Loucy (cell line): ENCODE data around the gene CCDC184.

Experiments used
- H2AFZ ChIP-seq: fragments of 200-600 bp; sonication (generic); 2 replicates; pipeline ENCODE4 v1.6.0; 2016; ENCODE audit warnings: antibody characterized with exemption, mild to moderate bottlenecking, low read length, moderate library complexity
- H3F3A ChIP-seq: fragments of 200-600 bp; 2 replicates; pipeline ENCODE4 v1.6.0; 2016; ENCODE audit warnings: antibody characterized with exemption, low read depth, mild to moderate bottlenecking
- H3K27me3 ChIP-seq: fragments of 200-600 bp; sonication (generic); 2 replicates; pipeline ENCODE4 v1.6.1; 2014; ENCODE audit warnings: low read length, mild to moderate bottlenecking; ENCODE audit not compliant: insufficient read depth, poor library complexity, severe bottlenecking
- H3K36me3 ChIP-seq: fragments of 200-600 bp; sonication (generic); 2 replicates; pipeline ENCODE4 v1.6.1; 2016; ENCODE audit warnings: low read length; ENCODE audit not compliant: insufficient read depth
- H3K4me1 ChIP-seq: fragments of 200-600 bp; sonication (generic); 2 replicates; pipeline ENCODE4 v1.5.1; 2014; ENCODE audit warnings: low read length, mild to moderate bottlenecking; ENCODE audit not compliant: insufficient read depth, poor library complexity, severe bottlenecking
- H3K4me2 ChIP-seq: fragments of 200-600 bp; sonication (generic); 2 replicates; pipeline ENCODE4 v1.6.0; 2014; ENCODE audit warnings: antibody characterized with exemption, low read length, low read depth, mild to moderate bottlenecking; ENCODE audit not compliant: poor library complexity, severe bottlenecking
- H3K4me3 ChIP-seq: fragments of 200-600 bp; sonication (generic); 2 replicates; pipeline ENCODE4 v1.5.1; 2014; ENCODE audit warnings: low read length, mild to moderate bottlenecking, mixed read lengths; ENCODE audit not compliant: poor library complexity, severe bottlenecking
- H3K79me2 ChIP-seq: fragments of 200-600 bp; sonication (generic); 2 replicates; pipeline ENCODE4 v1.6.1; 2014; ENCODE audit warnings: low read length; ENCODE audit not compliant: insufficient read depth
- H3K9ac ChIP-seq: fragments of 200-600 bp; sonication (generic); 2 replicates; pipeline ENCODE4 v1.6.0; 2014; ENCODE audit warnings: mild to moderate bottlenecking, low read depth, low read length, moderate library complexity; ENCODE audit not compliant: poor library complexity, severe bottlenecking
- H3K9me2 ChIP-seq: fragments of 200-600 bp; sonication (generic); replicated peaks from 2 replicates; pipeline ENCODE4 v1.6.1; 2016; ENCODE audit warnings: low read depth, low read length, mixed read lengths
- H3K9me3 ChIP-seq: fragments of 200-600 bp; sonication (generic); 2 replicates; pipeline ENCODE4 v1.6.1; 2014; ENCODE audit warnings: mild to moderate bottlenecking, antibody characterized with exemption, low read length, low read depth; ENCODE audit not compliant: insufficient read depth
- H4K20me1 ChIP-seq: fragments of 200-600 bp; sonication (generic); 2 replicates; pipeline ENCODE4 v1.6.0; 2014; ENCODE audit warnings: antibody characterized with exemption, low read length, mild to moderate bottlenecking; ENCODE audit not compliant: insufficient read depth, poor library complexity, severe bottlenecking
- EZH2phosphoT487 ChIP-seq: fragments of 200-600 bp; IDR thresholded peaks from 2 replicates; pipeline ENCODE4 v1.6.1; 2018; ENCODE audit warnings: antibody characterized with exemption, mild to moderate bottlenecking, moderate library complexity, borderline replicate concordance
- TF ChIP-seq, protein P1 (sequence below): fragments of 200-600 bp; sonication (generic); conservative IDR thresholded peaks from 2 replicates; pipeline ENCODE4 v1.5.1; 2014; ENCODE audit warnings: mild to moderate bottlenecking, antibody characterized with exemption, low read length

The CCDC184 gene

DNA sequence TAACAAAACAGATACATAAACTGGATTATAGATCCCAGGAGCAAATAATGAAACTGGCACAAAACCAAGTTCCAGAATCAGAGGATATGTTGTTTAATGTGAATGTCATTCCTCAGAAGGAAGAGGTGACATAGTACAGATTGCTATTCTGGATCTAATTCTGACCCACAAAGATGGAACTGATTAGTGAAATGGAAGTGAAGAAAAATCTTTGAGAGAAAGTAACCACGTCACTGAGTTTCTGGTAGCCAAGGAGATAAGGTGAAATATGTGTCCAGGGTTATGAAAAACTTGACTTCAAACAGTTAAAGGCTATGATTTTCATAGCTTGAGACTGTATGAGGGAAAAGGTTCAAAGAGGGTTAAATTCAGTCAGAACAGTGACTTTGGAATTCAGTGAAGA is 11.4 kb downstream of the CCDC184 start:
- H3K4me2 ChIP-seq, result no peak overlapping the region

DNA sequence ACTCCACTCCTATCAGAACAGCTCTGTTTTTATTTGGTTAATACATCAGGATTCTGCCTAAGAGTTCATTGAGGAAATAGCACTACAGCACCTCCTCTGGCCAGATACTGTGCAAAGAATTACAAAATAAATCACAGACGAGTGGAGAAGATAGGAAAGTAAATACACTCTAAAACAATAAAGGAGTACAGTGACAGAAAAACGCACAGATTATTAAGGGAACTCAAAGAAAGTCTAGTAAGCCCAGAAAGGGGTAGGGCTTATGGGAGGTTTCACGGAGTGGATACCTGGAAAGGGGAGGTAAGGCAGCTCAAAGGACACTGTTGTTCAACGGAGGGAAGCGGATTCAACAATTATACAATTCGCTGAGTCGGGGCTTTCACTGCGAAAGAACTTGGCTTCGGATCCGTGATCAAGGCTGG is 14.1 kb downstream of the CCDC184 start:
- H3F3A ChIP-seq, result no peaks in the 10 kb centered on the region
- TF ChIP-seq, protein P1, sequence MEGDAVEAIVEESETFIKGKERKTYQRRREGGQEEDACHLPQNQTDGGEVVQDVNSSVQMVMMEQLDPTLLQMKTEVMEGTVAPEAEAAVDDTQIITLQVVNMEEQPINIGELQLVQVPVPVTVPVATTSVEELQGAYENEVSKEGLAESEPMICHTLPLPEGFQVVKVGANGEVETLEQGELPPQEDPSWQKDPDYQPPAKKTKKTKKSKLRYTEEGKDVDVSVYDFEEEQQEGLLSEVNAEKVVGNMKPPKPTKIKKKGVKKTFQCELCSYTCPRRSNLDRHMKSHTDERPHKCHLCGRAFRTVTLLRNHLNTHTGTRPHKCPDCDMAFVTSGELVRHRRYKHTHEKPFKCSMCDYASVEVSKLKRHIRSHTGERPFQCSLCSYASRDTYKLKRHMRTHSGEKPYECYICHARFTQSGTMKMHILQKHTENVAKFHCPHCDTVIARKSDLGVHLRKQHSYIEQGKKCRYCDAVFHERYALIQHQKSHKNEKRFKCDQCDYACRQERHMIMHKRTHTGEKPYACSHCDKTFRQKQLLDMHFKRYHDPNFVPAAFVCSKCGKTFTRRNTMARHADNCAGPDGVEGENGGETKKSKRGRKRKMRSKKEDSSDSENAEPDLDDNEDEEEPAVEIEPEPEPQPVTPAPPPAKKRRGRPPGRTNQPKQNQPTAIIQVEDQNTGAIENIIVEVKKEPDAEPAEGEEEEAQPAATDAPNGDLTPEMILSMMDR, result peak; percentile 76
- no peak for TF ChIP-seq EZH2phosphoT487
- peak overlapping the region; percentile 40 for H3K9ac ChIP-seq
- peak overlapping the region; percentile 92 for H3K4me3 ChIP-seq
- no peaks in the 10 kb centered on the region for H3K36me3 ChIP-seq
- peak overlapping the region; percentile 98 for H2AFZ ChIP-seq
- H3K79me2 ChIP-seq, result peaks cover 15% of the 10 kb centered on the region
- H3K9me2 ChIP-seq, result no peaks in the 10 kb centered on the region
- peak overlapping the region; percentile 95 for H3K4me2 ChIP-seq
- peaks cover 8% of the 10 kb centered on the region for H4K20me1 ChIP-seq
- H3K4me1 ChIP-seq, result peaks cover 41% of the 10 kb centered on the region
- H3K9me3 ChIP-seq, result no peaks in the 10 kb centered on the region
- no peaks in the 10 kb centered on the region for H3K27me3 ChIP-seq

More for the DNA sequence above, 11.4 kb downstream of the CCDC184 start:
- no peak for TF ChIP-seq EZH2phosphoT487
- TF ChIP-seq, protein P1, result no peak
- Histone ChIP-seq H3K9ac (no peak overlapping the region), H3K79me2 (peaks cover 15% of the 10 kb centered on the region), H3F3A (no peaks in the 10 kb centered on the region), H3K4me1 (peaks cover 27% of the 10 kb centered on the region), H3K36me3 (no peaks in the 10 kb centered on the region), H3K27me3 (no peaks in the 10 kb centered on the region), H3K9me2 (no peaks in the 10 kb centered on the region), H3K9me3 (no peaks in the 10 kb centered on the region), H4K20me1 (peaks cover 8% of the 10 kb centered on the region), H3K4me3 (no peak overlapping the region), H2AFZ (no peak overlapping the region)

DNA sequence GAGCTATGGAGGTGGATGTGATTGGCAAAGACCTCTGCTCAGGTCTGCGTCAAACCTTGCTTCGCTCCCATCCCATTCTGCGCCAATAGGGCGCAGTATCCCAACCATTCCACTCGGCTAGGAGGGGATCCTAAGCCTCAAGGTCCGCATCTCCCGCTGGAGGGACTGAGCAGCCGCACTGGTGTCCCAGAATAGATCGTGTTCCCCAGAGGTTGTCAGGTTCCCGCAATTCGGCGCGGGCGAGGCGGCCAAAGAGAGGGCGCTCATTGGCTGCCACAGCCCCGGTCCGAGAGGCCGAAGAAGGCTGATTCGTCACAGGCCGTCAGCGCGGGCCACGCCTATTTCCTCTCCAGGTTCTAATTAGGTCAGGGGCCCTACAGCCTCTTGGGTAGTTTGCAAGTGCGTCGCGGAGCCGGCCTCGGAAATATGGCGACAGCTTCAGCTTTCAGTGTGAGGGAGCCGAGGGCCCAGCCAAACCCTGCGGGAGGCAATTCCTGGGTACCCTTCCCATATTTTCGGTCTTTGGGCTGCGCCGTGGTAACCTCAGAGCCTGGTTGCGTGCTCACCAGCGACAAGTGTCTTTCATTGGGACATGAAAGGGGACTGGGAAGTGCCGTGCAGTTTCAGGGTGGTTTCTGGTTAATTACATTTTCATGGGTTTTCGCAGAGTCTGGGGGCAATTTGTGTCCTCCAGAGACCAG is 14.7 kb downstream of the CCDC184 start:
- peak overlapping the region; percentile 92 for H3K4me3 ChIP-seq

More for the DNA sequence above, 14.7 kb downstream of the CCDC184 start:
- no peaks in the 10 kb centered on the region for H3F3A ChIP-seq
- no peaks in the 10 kb centered on the region for H3K27me3 ChIP-seq
- peaks cover 41% of the 10 kb centered on the region for H3K4me1 ChIP-seq
- H3K9me2 ChIP-seq, result no peaks in the 10 kb centered on the region
- H3K36me3 ChIP-seq, result no peaks in the 10 kb centered on the region
- H3K9ac ChIP-seq, result peak overlapping the region; percentile 96
- no peak for TF ChIP-seq EZH2phosphoT487
- TF ChIP-seq, protein P1, result no peak
- H3K4me2 ChIP-seq, result peak overlapping the region; percentile 95
- peaks cover 15% of the 10 kb centered on the region for H3K79me2 ChIP-seq
- H4K20me1 ChIP-seq, result peaks cover 8% of the 10 kb centered on the region
- no peaks in the 10 kb centered on the region for H3K9me3 ChIP-seq
- H2AFZ ChIP-seq, result peak overlapping the region; percentile 98
